Measurements from ENCODE around the gene PPP5C.

The PPP5C gene

GRCh38 chr19:46321653-46322052, 25.2 kb upstream of the PPP5C start:
- TF ChIP-seq GATA2 (IDR thresholded peaks at IDR 0.05; ENCODE audit: low read depth, low read length): no peak
- no peak for TF ChIP-seq GATA3 (IDR thresholded peaks at IDR 0.05; ENCODE audit: low read depth, low read length)

DNA sequence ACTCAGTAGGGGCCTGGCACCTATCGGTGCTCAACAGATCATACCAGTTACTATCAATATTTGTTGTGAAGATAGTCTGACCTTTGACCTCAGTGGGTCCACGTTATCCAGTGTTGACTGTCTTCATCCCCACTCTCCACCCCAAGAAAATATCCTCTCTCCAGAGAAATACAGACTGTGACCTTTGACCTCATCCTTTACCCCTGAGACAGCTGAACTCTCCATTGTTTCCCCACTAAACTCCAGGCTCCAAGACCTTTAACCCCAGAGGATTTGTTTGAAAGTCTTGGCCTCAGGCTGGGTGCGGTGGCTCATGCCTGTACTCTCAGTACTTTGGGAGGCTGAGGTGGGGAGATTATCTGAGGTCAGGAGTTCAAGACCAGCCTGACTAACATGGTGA, 22.6 kb upstream of the PPP5C start:
- no peak for TF ChIP-seq GATA2 (IDR thresholded peaks at IDR 0.05; ENCODE audit: low read depth, low read length)
- no peak for TF ChIP-seq GATA3 (IDR thresholded peaks at IDR 0.05; ENCODE audit: low read depth, low read length)

DNA sequence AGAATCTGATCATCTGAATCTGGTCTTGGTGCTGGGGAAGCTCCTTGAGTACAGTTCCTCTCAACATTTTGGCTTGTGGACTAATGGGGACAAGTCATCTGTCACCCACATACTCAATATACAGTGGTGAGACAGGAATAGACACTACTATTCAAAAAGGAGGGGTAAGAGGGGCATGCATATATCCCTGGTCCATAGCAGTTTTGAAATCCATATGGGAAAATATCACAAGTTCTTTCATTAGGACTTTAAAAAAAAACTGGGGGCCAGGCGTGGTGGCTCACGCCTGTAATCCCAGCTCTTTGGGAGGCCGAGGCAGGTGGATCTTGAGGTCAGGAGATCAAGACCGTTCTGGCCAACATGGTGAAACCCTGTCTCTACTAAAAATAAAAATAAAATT, 20.3 kb upstream of the PPP5C start:
- TF ChIP-seq GATA3 (IDR thresholded peaks at IDR 0.05; ENCODE audit: low read depth, low read length) (no peak), GATA2 (IDR thresholded peaks at IDR 0.05; ENCODE audit: low read depth, low read length) (no peak)

- TF ChIP-seq GATA3 (IDR thresholded peaks at IDR 0.05; ENCODE audit: low read depth, low read length): no peak
- no peak for TF ChIP-seq GATA2 (IDR thresholded peaks at IDR 0.05; ENCODE audit: low read depth, low read length)
Measured at GRCh38 chr19:46328079-46328478, 18.8 kb upstream of the PPP5C start.

DNA sequence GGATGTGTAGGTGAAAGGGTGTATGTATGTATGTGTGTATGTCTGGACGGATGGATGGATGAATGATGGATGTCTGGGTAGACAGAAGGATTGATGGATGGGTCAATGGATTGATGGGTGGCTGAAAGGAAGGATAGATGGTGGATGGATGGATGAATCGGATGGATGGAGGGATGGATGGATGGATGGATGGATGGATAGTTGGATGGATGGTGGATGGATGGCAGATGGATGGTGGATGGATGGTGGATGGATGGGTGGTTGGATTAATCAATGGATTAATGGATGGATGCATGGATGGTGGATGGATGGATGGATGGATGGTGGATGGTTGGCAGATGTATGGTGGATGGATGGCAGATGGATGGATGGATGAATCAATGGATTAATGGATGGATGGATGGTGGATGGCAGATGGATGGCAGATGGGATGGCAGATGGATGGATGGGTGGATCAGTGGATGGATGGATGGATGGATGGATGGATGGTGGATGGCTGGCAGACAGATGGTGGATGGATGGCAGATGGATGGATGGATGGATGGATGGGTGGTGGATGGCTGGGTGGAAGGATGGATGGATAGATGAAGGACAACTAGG, 16.5 kb upstream of the PPP5C start:
- no peak for TF ChIP-seq GATA2 (IDR thresholded peaks at IDR 0.05; ENCODE audit: low read depth, low read length)
- no peak for TF ChIP-seq GATA3 (IDR thresholded peaks at IDR 0.05; ENCODE audit: low read depth, low read length)

GRCh38 chr19:46337487-46337886, 9.4 kb upstream of the PPP5C start:
- TF ChIP-seq GATA2 (IDR thresholded peaks at IDR 0.05; ENCODE audit: low read depth, low read length) (no peak), GATA3 (IDR thresholded peaks at IDR 0.05; ENCODE audit: low read depth, low read length) (no peak)

- no peak for TF ChIP-seq GATA3 (IDR thresholded peaks at IDR 0.05; ENCODE audit: low read depth, low read length)
- no peak for TF ChIP-seq GATA2 (IDR thresholded peaks at IDR 0.05; ENCODE audit: low read depth, low read length)
Measured at GRCh38 chr19:46339446-46339845, 7.4 kb upstream of the PPP5C start.

DNA sequence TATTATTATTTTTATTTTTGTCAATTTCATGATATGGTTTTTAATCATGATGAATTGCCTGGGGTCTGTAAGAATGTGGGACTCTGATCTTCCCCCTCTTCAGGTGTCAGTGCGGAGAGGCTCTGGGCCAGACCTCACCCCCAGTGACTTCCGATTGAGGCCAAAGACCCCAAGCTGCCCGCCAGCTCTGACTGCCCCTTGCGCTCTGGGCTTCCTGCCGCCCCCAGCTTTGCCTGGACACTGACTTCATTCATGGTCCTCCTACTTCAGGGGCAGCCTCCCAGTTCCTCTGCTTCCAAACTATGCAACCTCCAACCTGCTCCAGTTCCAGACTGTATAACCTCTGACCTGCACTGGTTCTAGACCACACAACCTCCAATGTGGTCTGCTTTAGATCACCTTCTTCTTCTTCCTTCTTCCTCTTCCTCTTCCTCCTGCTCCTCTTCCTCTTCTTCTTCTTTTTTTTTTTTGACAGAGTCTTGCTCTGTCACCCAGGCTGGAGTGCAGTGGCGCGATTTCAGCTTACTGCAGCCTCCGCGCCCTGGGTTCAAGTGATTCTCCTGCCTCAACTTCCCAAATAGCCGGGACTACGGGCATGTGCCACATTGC, 6.7 kb upstream of the PPP5C start:
- no peak for TF ChIP-seq GATA2 (IDR thresholded peaks at IDR 0.05; ENCODE audit: low read depth, low read length)
- TF ChIP-seq GATA3 (IDR thresholded peaks at IDR 0.05; ENCODE audit: low read depth, low read length): no peak

GRCh38 chr19:46341937-46342336, 5.0 kb upstream of the PPP5C start:
- no peak for TF ChIP-seq GATA2 (IDR thresholded peaks at IDR 0.05; ENCODE audit: low read depth, low read length)
- no peak for TF ChIP-seq GATA3 (IDR thresholded peaks at IDR 0.05; ENCODE audit: low read depth, low read length)

DNA sequence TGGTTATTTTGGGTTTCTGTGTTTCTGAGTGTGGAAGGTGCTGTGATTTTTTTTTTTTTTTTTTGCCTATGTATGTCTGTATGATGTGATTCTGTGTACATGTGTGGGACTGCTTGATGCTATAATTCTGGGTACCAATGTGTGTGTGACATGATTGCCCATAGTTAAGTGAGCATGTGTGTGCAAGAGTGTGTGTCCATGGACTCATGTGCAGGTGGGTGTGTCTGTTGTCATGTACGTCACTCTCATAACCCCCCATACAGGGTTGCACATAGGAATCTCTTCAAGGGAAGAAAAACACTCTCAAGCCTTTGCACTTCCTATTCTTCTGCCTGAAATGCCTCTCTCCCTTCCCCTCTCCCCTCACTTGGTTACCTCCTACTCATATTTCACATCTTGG, 2.5 kb upstream of the PPP5C start:
- no peak for TF ChIP-seq GATA2 (IDR thresholded peaks at IDR 0.05; ENCODE audit: low read depth, low read length)
- no peak for TF ChIP-seq GATA3 (IDR thresholded peaks at IDR 0.05; ENCODE audit: low read depth, low read length)

GRCh38 chr19:46345157-46345556, 1.7 kb upstream of the PPP5C start:
- TF ChIP-seq GATA3 (IDR thresholded peaks at IDR 0.05; ENCODE audit: low read depth, low read length): no peak
- no peak for TF ChIP-seq GATA2 (IDR thresholded peaks at IDR 0.05; ENCODE audit: low read depth, low read length)

DNA sequence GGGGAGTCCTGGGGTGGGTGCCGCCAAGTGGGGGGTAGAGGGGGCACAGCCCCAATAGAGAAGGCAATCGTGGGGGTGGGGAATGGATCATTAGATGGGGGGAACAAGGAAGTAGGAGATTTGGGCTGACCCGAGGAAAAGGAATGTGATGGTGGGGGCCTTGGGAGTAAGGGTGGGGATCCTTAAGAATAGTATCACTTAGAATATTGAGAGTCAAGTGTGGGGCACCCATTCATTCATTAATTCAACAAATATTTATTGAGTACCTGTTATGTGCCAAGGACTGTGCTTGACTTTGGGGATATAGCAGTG, 641 bp downstream of the PPP5C start:
- TF ChIP-seq GATA3 (IDR thresholded peaks at IDR 0.05; ENCODE audit: low read depth, low read length) (no peak), GATA2 (IDR thresholded peaks at IDR 0.05; ENCODE audit: low read depth, low read length) (no peak)

DNA sequence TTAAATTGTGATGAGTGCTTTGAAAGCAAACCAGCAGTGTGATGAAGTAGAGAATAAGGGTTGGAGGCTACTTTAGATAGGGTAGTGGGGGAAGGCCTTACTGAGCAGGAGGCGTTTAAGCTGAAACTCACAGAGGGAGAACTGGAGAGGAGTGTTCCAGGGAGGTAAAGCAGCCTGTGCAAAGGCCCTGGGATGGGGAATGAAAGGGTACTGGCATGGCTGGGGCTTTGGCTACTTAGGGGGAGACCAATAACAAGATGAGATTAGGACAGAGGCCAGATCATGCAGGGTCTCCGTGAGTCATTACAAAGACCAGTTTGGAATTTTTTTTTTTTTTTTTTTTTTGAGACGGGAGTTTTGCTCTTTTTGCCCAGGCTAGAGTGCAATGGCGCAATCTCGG, 1.1 kb downstream of the PPP5C start:
- TF ChIP-seq GATA3 (IDR thresholded peaks at IDR 0.05; ENCODE audit: low read depth, low read length): no peak
- TF ChIP-seq GATA2 (IDR thresholded peaks at IDR 0.05; ENCODE audit: low read depth, low read length): no peak

GRCh38 chr19:46349311-46349993, 2.6 kb downstream of the PPP5C start:
- TF ChIP-seq GATA2 (IDR thresholded peaks at IDR 0.05; ENCODE audit: low read depth, low read length) (no peak), GATA3 (IDR thresholded peaks at IDR 0.05; ENCODE audit: low read depth, low read length) (no peak)

DNA sequence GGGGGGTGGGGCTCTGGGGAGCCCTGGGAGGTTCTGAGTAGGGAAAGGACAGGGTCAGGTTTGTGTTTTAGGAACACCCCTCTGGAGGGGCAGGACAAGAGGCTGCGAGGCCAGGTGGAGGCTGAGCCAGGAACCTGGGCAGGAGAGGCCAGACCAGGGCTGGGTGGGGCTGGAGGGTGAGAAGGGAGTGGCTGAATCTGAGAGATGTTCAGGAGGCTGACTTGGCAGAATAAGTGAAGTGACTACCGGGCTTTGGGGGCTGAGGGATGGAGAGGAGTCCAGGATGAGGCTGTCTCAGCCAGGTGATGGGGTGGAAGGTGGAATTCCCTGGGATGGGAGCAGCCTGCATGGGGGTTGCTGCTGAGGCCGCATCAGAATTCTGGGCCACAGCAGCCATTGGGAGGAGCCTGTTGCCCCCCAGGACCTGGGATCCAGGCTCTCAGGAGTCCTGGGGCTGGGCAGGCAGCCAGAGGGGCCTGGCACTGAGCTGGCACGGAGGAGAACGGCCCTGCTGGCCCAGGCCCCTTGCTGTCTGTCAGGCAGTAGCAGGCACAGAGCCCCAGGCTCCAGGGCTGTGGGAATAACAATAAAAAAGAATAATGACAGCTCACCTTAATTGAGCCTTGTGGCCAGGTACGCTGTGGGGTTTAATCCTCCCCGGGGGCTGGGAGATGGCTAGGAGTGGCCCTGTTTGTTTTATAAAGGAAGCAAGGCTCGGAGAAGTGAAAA, 3.3 kb downstream of the PPP5C start:
- TF ChIP-seq GATA2 (IDR thresholded peaks at IDR 0.05; ENCODE audit: low read depth, low read length) (no peak), GATA3 (IDR thresholded peaks at IDR 0.05; ENCODE audit: low read depth, low read length) (no peak)
